ENCODE data around the gene ADAMTSL3.

GRCh38 chr15:83732196-83732595, 78.3 kb downstream of the ADAMTSL3 start:
- TF ChIP-seq CTCF (conservative IDR thresholded peaks at IDR 0.05; ENCODE audit: low read depth, low read length) (no peak), MAFK (IDR thresholded peaks at IDR 0.05; ENCODE audit: low read depth, low read length) (no peak), RFX5 (IDR thresholded peaks at IDR 0.05; ENCODE audit: low read depth, low read length) (no peak), NFE2L2 (IDR thresholded peaks at IDR 0.05; ENCODE audit: low read depth, low read length) (no peak)
